OCI-LY3 (cell line): ENCODE data around the gene CD2BP2.

Experiments
- CTCF ChIP-seq: fragments of 200-600, 300-600 bp; sonication (generic); IDR thresholded peaks from 2 replicates; pipeline ENCODE4 v1.5.1; 2014; ENCODE audit warnings: antibody characterized with exemption, low read length, low read depth
- EZH2phosphoT487 ChIP-seq: fragments of 200-600 bp; shearing (Covaris generic); IDR thresholded peaks from 2 replicates; pipeline ENCODE4 v1.6.1; 2018; ENCODE audit warnings: antibody characterized with exemption, mixed run types, low read depth

DNA sequence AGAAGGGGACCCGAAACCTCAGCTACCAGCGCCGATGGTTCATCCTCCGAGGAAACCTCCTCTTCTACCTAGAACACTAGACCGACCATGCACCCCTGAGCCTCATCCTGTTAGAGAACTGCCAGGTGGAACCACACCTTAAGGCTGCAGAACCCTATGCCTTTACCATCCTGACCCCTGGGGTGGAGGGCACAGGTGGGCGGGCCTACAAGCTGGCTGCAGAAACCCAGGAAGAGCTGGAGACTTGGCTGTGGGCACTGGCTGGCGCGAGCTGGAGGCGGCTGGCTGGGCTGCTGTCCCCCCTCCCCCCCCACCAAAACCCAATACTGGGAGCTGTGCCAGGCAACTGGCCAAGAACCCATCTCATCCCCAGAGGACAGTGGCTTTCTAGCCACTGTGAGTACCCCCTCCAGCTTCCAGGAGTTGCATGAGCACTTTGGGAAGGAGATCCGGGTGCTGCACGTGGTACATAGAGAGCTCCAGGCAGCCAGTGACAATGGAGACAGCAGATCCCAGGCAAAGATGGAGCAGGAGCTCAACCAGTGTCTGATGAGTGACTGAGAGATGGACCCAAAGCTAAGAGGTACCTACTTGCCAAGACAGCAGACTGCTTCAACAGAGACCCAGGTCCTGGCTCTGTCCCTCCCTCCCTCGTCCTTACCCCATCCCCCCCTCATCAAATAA lies 1.4 kb upstream of the CD2BP2 start:
- TF ChIP-seq CTCF: no peak
- TF ChIP-seq EZH2phosphoT487: no peak
